ENCODE data around the gene INVS. TPM values are rescaled to one million over a fixed set of nuclear protein-coding genes. Genes with fewer than 3 reads are reported as not detected.

INVS gene
- polyA plus RNA-seq, 4 donors, result 2.7 to 15.5 (median 6.4) TPM

DNA sequence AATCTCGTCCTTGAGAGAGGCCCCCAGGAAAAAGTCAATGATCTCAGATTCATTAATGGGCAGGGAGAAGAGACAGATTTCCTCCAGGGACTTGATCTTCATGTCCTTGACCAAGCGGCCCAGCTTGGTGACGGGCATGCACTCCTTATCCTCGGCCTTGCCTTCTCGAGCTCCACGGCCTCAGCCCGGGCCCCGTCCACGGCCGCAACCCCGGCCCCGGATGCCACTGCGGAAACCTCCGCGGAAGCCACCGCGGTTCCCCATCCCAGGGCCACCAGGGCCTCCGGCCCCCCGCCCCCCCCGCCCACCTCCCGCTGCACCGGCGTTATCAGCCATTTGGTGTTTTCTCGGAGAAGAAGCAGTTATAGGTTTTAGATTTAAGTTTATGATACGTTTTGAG is 18.3 kb downstream of the INVS start:
- WGBS, 3 donors, result 97% methylated on average over 25 of the region's 25 CpGs

DNA sequence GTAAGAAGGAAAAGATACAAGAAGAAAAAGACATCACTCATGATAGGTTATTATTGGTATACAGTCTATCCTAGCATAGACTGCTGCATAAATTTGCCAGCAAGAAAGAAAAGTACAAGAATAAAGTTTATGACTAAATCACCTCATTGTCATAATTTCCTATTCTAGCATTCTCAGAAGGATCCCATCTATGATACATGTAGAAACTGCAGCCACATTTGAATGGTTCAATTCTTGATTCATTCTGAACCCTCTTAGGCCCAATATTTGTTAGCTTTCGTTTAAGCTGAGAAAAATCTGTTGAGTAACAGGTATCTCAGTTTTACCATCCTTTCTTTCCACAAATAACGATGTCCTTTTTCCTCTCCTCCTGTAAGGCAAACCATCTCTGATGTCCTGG is 21.2 kb downstream of the INVS start:
- no peak overlapping the region for H3K4me3 ChIP-seq (ENCODE audit: low read depth in 1 of 3, low read length in 3 of 3)
- H3K4me1 ChIP-seq (ENCODE audit: control insufficient read depth in 3 of 3, insufficient read depth in 2 of 3, low read depth in 1 of 3, low read length in 2 of 3), result no peaks in the 10 kb centered on the region
- H3K36me3 ChIP-seq (ENCODE audit: control insufficient read depth in 3 of 3, insufficient read depth in 2 of 3, low read depth in 1 of 3, low read length in 3 of 3), result peaks cover 0 to 13% (median 0%) of the 10 kb centered on the region in 3 donors
- H3K27ac ChIP-seq (ENCODE audit: low read depth in 1 of 3, low read length in 2 of 3), result no peak overlapping the region
- FAIRE-seq (no peak), DNase-seq (no peak)
- H3K27me3 ChIP-seq (ENCODE audit: control insufficient read depth in 3 of 3, insufficient read depth in 3 of 3, low read length in 3 of 3), result no peaks in the 10 kb centered on the region
- WGBS, 3 donors, result 85 to 94% (median 85%) methylated on average over 2 of the region's 2 CpGs
- H3K9me3 ChIP-seq (ENCODE audit: control insufficient read depth in 2 of 2, insufficient read depth in 1 of 2, low read depth in 1 of 2, low read length in 1 of 2), result peaks cover 0 to 2% of the 10 kb centered on the region in 2 donors

More for the DNA sequence above, 18.3 kb downstream of the INVS start:
- H3K27me3 ChIP-seq (ENCODE audit: control insufficient read depth in 3 of 3, insufficient read depth in 3 of 3, low read length in 3 of 3), result no peaks in the 10 kb centered on the region
- H3K27ac ChIP-seq (ENCODE audit: low read depth in 1 of 3, low read length in 2 of 3), result no peak overlapping the region
- H3K36me3 ChIP-seq (ENCODE audit: control insufficient read depth in 3 of 3, insufficient read depth in 2 of 3, low read depth in 1 of 3, low read length in 3 of 3), result peaks cover 0 to 15% (median 0%) of the 10 kb centered on the region in 3 donors
- no peaks in the 10 kb centered on the region for H3K9me3 ChIP-seq (ENCODE audit: control insufficient read depth in 2 of 2, insufficient read depth in 1 of 2, low read depth in 1 of 2, low read length in 1 of 2)
- DNase-seq (no peak), FAIRE-seq (no peak)
- H3K4me1 ChIP-seq (ENCODE audit: control insufficient read depth in 3 of 3, insufficient read depth in 2 of 3, low read depth in 1 of 3, low read length in 2 of 3), result no peaks in the 10 kb centered on the region
- no peak overlapping the region for H3K4me3 ChIP-seq (ENCODE audit: low read depth in 1 of 3, low read length in 3 of 3)

DNA sequence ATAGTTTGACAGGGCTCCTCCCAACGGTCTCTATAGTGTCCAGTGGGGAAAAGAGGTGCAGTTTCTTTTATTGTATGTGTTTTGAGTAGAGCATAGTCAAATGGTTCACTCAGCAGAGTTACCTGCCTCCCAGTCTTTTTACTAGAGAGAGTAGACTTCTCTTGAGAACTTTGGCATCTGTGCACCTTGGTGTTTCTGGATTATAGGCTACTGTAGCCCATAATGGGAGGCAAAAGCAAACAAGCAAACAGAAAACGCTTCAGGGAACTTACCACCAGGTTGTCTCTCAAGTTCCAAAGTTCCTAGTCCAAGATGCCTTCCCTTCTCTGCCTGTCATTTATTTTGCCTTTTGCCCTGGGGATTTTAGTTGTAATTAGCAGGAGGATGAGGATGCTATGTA is 26.2 kb downstream of the INVS start:
- Histone ChIP-seq H3K4me3 (ENCODE audit: low read depth in 1 of 3, low read length in 3 of 3) (no peak overlapping the region), H3K27ac (ENCODE audit: low read depth in 1 of 3, low read length in 2 of 3) (no peak overlapping the region), H3K4me1 (ENCODE audit: control insufficient read depth in 3 of 3, insufficient read depth in 2 of 3, low read depth in 1 of 3, low read length in 2 of 3) (no peaks in the 10 kb centered on the region), H3K9me3 (ENCODE audit: control insufficient read depth in 2 of 2, insufficient read depth in 1 of 2, low read depth in 1 of 2, low read length in 1 of 2) (peaks cover 0 to 2% of the 10 kb centered on the region in 2 donors), H3K36me3 (ENCODE audit: control insufficient read depth in 3 of 3, insufficient read depth in 2 of 3, low read depth in 1 of 3, low read length in 3 of 3) (peaks cover 0 to 6% (median 1%) of the 10 kb centered on the region in 3 donors), H3K27me3 (ENCODE audit: control insufficient read depth in 3 of 3, insufficient read depth in 3 of 3, low read length in 3 of 3) (no peaks in the 10 kb centered on the region)
- 67 to 84% (median 70%) methylated on average over 2 of the region's 2 CpGs for WGBS, 3 donors
- FAIRE-seq (no peak), DNase-seq (peak in 1 of 2 donors; percentile 6)

DNA sequence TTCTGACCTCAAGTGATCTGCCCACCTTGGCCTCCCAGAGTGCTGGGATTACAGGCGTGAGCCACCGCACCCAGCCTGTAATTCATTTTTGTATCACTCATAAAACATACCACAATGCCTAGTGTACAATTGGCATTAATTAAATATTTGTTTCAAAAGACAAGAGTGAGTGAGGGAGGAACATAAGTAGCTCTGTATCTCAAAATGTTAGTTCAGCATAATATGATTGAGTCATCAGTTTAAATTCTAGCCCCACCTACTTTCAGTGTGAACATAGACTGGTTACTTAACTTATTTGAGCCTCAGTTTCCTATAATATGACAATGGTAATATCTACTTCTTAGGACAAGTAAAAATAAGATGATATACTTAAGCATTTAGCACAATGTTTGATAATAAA is 26.9 kb downstream of the INVS start:
- DNase-seq, result no peak
- H3K36me3 ChIP-seq (ENCODE audit: control insufficient read depth in 3 of 3, insufficient read depth in 2 of 3, low read depth in 1 of 3, low read length in 3 of 3), result peaks cover 0 to 6% (median 1%) of the 10 kb centered on the region in 3 donors
- no peak for FAIRE-seq

DNA sequence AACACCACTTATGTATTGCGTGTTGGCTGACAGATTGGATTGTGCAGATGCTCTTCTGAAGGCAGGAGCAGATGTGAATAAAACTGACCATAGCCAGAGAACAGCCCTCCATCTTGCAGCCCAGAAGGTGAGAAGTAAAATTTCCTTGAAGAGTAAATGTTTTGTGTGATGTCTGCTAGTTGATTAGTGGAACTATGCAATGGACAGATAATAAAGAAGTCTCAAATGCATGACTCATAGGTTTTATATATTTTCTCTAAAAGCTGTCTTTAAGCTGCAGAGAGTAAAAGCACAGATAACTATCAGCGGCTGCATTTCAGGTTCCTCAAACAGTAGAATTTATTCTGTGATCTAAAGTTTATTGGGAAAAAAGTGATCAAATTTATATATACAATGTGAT is 27.4 kb downstream of the INVS start:
- WGBS, 3 donors, result 94 to 98% (median 95%) methylated on average over 2 of the region's 2 CpGs
- DNase-seq, result no peak

More for the DNA sequence above, 26.9 kb downstream of the INVS start:
- Histone ChIP-seq H3K4me1 (ENCODE audit: control insufficient read depth in 3 of 3, insufficient read depth in 2 of 3, low read depth in 1 of 3, low read length in 2 of 3) (no peaks in the 10 kb centered on the region), H3K9me3 (ENCODE audit: control insufficient read depth in 2 of 2, insufficient read depth in 1 of 2, low read depth in 1 of 2, low read length in 1 of 2) (peaks cover 0 to 2% of the 10 kb centered on the region in 2 donors), H3K27me3 (ENCODE audit: control insufficient read depth in 3 of 3, insufficient read depth in 3 of 3, low read length in 3 of 3) (no peaks in the 10 kb centered on the region), H3K27ac (ENCODE audit: low read depth in 1 of 3, low read length in 2 of 3) (no peak overlapping the region), H3K4me3 (ENCODE audit: low read depth in 1 of 3, low read length in 3 of 3) (no peak overlapping the region)
- 96 to 98% (median 97%) methylated on average over 2 of the region's 2 CpGs for WGBS, 3 donors

DNA sequence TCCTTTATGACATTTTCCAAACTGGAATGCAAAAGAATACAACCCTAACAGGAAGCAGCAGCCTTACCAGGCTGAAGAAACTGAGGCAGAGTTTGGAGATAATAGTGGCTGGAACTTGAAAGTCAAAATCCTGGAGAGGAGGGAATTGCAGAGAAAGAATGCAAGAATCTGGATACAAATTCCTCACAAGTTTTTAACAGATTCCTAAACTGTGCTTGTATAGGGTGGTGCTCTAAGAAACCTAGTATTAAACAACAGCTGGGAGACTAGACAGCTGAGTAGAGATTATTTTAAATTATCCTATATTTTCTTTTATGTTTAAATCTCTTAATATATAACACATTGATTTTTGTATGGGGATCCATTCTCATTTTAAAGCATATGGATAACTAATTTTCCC is 30.7 kb downstream of the INVS start:
- H3K4me3 ChIP-seq (ENCODE audit: low read depth in 1 of 3, low read length in 3 of 3), result no peak overlapping the region
- H3K36me3 ChIP-seq (ENCODE audit: control insufficient read depth in 3 of 3, insufficient read depth in 2 of 3, low read depth in 1 of 3, low read length in 3 of 3), result peaks cover 0 to 8% (median 1%) of the 10 kb centered on the region in 3 donors
- FAIRE-seq (no peak), DNase-seq (no peak)
- H3K27ac ChIP-seq (ENCODE audit: low read depth in 1 of 3, low read length in 2 of 3), result no peak overlapping the region
- H3K27me3 ChIP-seq (ENCODE audit: control insufficient read depth in 3 of 3, insufficient read depth in 3 of 3, low read length in 3 of 3), result no peaks in the 10 kb centered on the region
- no peaks in the 10 kb centered on the region for H3K4me1 ChIP-seq (ENCODE audit: control insufficient read depth in 3 of 3, insufficient read depth in 2 of 3, low read depth in 1 of 3, low read length in 2 of 3)
- H3K9me3 ChIP-seq (ENCODE audit: control insufficient read depth in 2 of 2, insufficient read depth in 1 of 2, low read depth in 1 of 2, low read length in 1 of 2), result no peaks in the 10 kb centered on the region

More for the DNA sequence above, 27.4 kb downstream of the INVS start:
- Histone ChIP-seq H3K36me3 (ENCODE audit: control insufficient read depth in 3 of 3, insufficient read depth in 2 of 3, low read depth in 1 of 3, low read length in 3 of 3) (peaks cover 0 to 6% (median 1%) of the 10 kb centered on the region in 3 donors), H3K9me3 (ENCODE audit: control insufficient read depth in 2 of 2, insufficient read depth in 1 of 2, low read depth in 1 of 2, low read length in 1 of 2) (peaks cover 0 to 2% of the 10 kb centered on the region in 2 donors), H3K27me3 (ENCODE audit: control insufficient read depth in 3 of 3, insufficient read depth in 3 of 3, low read length in 3 of 3) (no peaks in the 10 kb centered on the region), H3K4me1 (ENCODE audit: control insufficient read depth in 3 of 3, insufficient read depth in 2 of 3, low read depth in 1 of 3, low read length in 2 of 3) (no peaks in the 10 kb centered on the region), H3K4me3 (ENCODE audit: low read depth in 1 of 3, low read length in 3 of 3) (no peak overlapping the region), H3K27ac (ENCODE audit: low read depth in 1 of 3, low read length in 2 of 3) (no peak overlapping the region)
- FAIRE-seq, result no peak

DNA sequence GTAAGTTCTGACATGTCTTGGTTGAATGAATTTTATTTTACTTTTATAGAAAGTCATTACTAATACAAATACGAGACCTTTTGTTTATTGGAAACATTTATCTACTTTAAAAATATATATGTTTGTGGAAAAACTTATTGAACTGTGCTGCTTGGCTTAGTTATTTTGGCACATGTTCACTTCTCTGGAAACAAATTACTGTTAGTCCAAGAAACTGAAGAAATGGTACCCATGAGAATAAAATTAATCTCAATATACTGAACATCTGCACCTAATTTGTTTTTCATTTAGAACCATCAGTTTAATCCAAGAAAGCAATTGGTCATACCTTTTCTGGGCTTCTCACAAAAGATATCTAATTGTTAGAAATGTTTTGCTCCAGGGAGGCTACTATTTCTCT is 32.2 kb downstream of the INVS start:
- no peaks in the 10 kb centered on the region for H3K9me3 ChIP-seq (ENCODE audit: control insufficient read depth in 2 of 2, insufficient read depth in 1 of 2, low read depth in 1 of 2, low read length in 1 of 2)
- H3K27ac ChIP-seq (ENCODE audit: low read depth in 1 of 3, low read length in 2 of 3), result no peak overlapping the region
- no peak overlapping the region for H3K4me3 ChIP-seq (ENCODE audit: low read depth in 1 of 3, low read length in 3 of 3)
- DNase-seq, result no peak
- H3K27me3 ChIP-seq (ENCODE audit: control insufficient read depth in 3 of 3, insufficient read depth in 3 of 3, low read length in 3 of 3), result no peaks in the 10 kb centered on the region
- H3K36me3 ChIP-seq (ENCODE audit: control insufficient read depth in 3 of 3, insufficient read depth in 2 of 3, low read depth in 1 of 3, low read length in 3 of 3), result peaks cover 0 to 8% (median 1%) of the 10 kb centered on the region in 3 donors
- FAIRE-seq, result no peak
- H3K4me1 ChIP-seq (ENCODE audit: control insufficient read depth in 3 of 3, insufficient read depth in 2 of 3, low read depth in 1 of 3, low read length in 2 of 3), result no peaks in the 10 kb centered on the region
- WGBS, 3 donors, result 89 to 100% (median 94%) methylated on average over 1 of the region's 1 CpG

DNA sequence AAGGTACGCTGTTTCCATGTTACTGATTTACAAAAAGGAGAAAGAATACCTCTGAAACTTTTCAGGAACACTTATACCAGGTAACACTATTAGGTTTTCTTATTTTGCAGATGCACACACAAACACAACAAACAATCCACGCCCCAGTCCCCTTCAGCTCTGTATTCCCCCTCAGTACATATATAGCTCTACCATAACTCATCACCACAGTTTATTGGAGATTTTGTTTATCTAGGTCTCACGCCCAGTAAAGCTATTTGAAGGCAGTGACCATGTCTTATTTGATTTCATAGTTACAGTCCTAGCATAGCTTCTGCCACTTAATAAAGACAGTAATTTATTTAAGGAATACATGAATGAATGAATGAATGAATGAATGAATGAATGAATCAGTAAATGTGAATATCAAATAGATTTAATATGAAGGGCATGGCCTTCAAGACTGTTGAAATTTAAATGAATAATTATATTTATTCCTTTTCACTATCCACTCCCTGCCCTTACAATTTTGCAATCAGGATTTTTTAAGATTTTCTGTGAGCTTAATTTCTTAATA is 32.9 kb downstream of the INVS start:
- 93 to 99% (median 96%) methylated on average over 3 of the region's 3 CpGs for WGBS, 3 donors
- Histone ChIP-seq H3K4me1 (ENCODE audit: control insufficient read depth in 3 of 3, insufficient read depth in 2 of 3, low read depth in 1 of 3, low read length in 2 of 3) (no peaks in the 10 kb centered on the region), H3K9me3 (ENCODE audit: control insufficient read depth in 2 of 2, insufficient read depth in 1 of 2, low read depth in 1 of 2, low read length in 1 of 2) (no peaks in the 10 kb centered on the region), H3K27me3 (ENCODE audit: control insufficient read depth in 3 of 3, insufficient read depth in 3 of 3, low read length in 3 of 3) (no peaks in the 10 kb centered on the region), H3K27ac (ENCODE audit: low read depth in 1 of 3, low read length in 2 of 3) (no peak overlapping the region), H3K36me3 (ENCODE audit: control insufficient read depth in 3 of 3, insufficient read depth in 2 of 3, low read depth in 1 of 3, low read length in 3 of 3) (peaks cover 0 to 6% (median 1%) of the 10 kb centered on the region in 3 donors), H3K4me3 (ENCODE audit: low read depth in 1 of 3, low read length in 3 of 3) (no peak overlapping the region)
- DNase-seq (no peak), FAIRE-seq (no peak)

DNA sequence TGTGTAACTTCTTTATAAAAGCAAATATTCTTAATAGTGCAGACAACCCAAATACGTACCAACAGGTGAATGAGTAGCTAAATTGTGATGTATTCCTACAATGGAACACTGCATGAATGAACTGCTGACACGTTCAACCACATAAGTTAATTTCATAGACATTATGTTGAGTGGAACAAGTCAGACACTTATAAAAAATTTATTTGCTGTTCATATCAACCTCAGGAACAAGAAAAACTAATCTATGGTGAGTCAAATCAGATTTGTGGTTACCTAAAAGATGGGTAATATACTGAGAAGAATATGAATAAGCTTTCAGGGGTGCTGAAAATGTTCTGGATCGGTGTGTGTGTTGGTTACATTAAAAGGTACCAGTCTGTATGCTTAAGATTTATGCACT is 35.7 kb downstream of the INVS start:
- no peak for FAIRE-seq

More for the DNA sequence above, 35.7 kb downstream of the INVS start:
- no peaks in the 10 kb centered on the region for H3K9me3 ChIP-seq (ENCODE audit: control insufficient read depth in 2 of 2, insufficient read depth in 1 of 2, low read depth in 1 of 2, low read length in 1 of 2)
- H3K4me3 ChIP-seq (ENCODE audit: low read depth in 1 of 3, low read length in 3 of 3), result no peak overlapping the region
- WGBS, 3 donors, result 75 to 83% (median 75%) methylated on average over 3 of the region's 3 CpGs
- no peak overlapping the region for H3K27ac ChIP-seq (ENCODE audit: low read depth in 1 of 3, low read length in 2 of 3)
- H3K36me3 ChIP-seq (ENCODE audit: control insufficient read depth in 3 of 3, insufficient read depth in 2 of 3, low read depth in 1 of 3, low read length in 3 of 3), result peaks cover 0 to 2% (median 0%) of the 10 kb centered on the region in 3 donors
- no peaks in the 10 kb centered on the region for H3K27me3 ChIP-seq (ENCODE audit: control insufficient read depth in 3 of 3, insufficient read depth in 3 of 3, low read length in 3 of 3)
- no peak for DNase-seq
- no peaks in the 10 kb centered on the region for H3K4me1 ChIP-seq (ENCODE audit: control insufficient read depth in 3 of 3, insufficient read depth in 2 of 3, low read depth in 1 of 3, low read length in 2 of 3)

Measured in small intestine (tissue), 7 donors.